NCI-H1436 treated with DMSO at 0.1 percent for 48 hours (cell line): ENCODE data around the gene CTTNBP2.

Experiments used
- DNase-seq: peaks from one replicate; lab custom pipeline; 2025; lab: John Stamatoyannopoulos, UW

The CTTNBP2 gene

GRCh38 chr7:117825132-117825531, 48.1 kb downstream of the CTTNBP2 start:
- DNase-seq, result no peak

GRCh38 chr7:117824592-117824991, 48.6 kb downstream of the CTTNBP2 start:
- DNase-seq, result no peak

- no peak for DNase-seq
Measured at GRCh38 chr7:117819558-117819957, 53.7 kb downstream of the CTTNBP2 start.

- DNase-seq, result no peak
Measured at GRCh38 chr7:117818232-117818631, 55.0 kb downstream of the CTTNBP2 start.

GRCh38 chr7:117816727-117817126, 56.5 kb downstream of the CTTNBP2 start:
- DNase-seq, result no peak

GRCh38 chr7:117811696-117812095, 61.5 kb downstream of the CTTNBP2 start:
- DNase-seq, result no peak

GRCh38 chr7:117810642-117811512, 62.4 kb downstream of the CTTNBP2 start:
- no peak for DNase-seq

GRCh38 chr7:117809958-117810357, 63.3 kb downstream of the CTTNBP2 start:
- no peak for DNase-seq

GRCh38 chr7:117808910-117809705, 64.1 kb downstream of the CTTNBP2 start:
- no peak for DNase-seq

- no peak for DNase-seq
Measured at GRCh38 chr7:117808341-117808757, 64.9 kb downstream of the CTTNBP2 start.

GRCh38 chr7:117807676-117808075, 65.6 kb downstream of the CTTNBP2 start:
- no peak for DNase-seq

- no peak for DNase-seq
Measured at GRCh38 chr7:117806011-117806410, 67.2 kb downstream of the CTTNBP2 start.

- DNase-seq, result no peak
Measured at GRCh38 chr7:117805241-117805640, 68.0 kb downstream of the CTTNBP2 start.

- no peak for DNase-seq
Measured at GRCh38 chr7:117803476-117803875, 69.8 kb downstream of the CTTNBP2 start.

GRCh38 chr7:117802660-117803059, 70.6 kb downstream of the CTTNBP2 start:
- DNase-seq, result no peak

GRCh38 chr7:117800841-117801240, 72.4 kb downstream of the CTTNBP2 start:
- DNase-seq, result no peak

- no peak for DNase-seq
Measured at GRCh38 chr7:117800406-117800805, 72.8 kb downstream of the CTTNBP2 start.

- DNase-seq, result no peak
Measured at GRCh38 chr7:117796889-117797288, 76.4 kb downstream of the CTTNBP2 start.

- no peak for DNase-seq
Measured at GRCh38 chr7:117793976-117794375, 79.3 kb downstream of the CTTNBP2 start.

GRCh38 chr7:117793521-117793920, 79.7 kb downstream of the CTTNBP2 start:
- no peak for DNase-seq

GRCh38 chr7:117791877-117792780, 81.1 kb downstream of the CTTNBP2 start:
- no peak for DNase-seq

GRCh38 chr7:117790731-117791130, 82.5 kb downstream of the CTTNBP2 start:
- DNase-seq, result no peak
